Suppressor macrophage treated with lipopolysaccharide for 4 hours (primary cell): ENCODE results near the gene ARHGEF4.
"Not testable (repeated sequence)": the region's sequence is repeated elsewhere in the genome, so short reads cannot be mapped to it uniquely, and the experiment has no call there.

Experiments used
- DNase-seq: peaks from one replicate; pipeline ENCODE4 v3.0.0-alpha.2; 2020

ARHGEF4 gene

GRCh38 chr2:131058214-131058843 is 221.6 kb downstream of the ARHGEF4 start:
- no peak for DNase-seq

GRCh38 chr2:131058920-131059319 is 222.2 kb downstream of the ARHGEF4 start:
- no peak for DNase-seq

- DNase-seq, result no peak
Observed at GRCh38 chr2:131063501-131064283, 227.0 kb downstream of the ARHGEF4 start.

GRCh38 chr2:131064589-131065512 is 228.1 kb downstream of the ARHGEF4 start:
- no peak for DNase-seq

GRCh38 chr2:131067465-131068125 is 230.9 kb downstream of the ARHGEF4 start:
- DNase-seq, result no peak

- DNase-seq, result not testable (repeated sequence)
Observed at GRCh38 chr2:131068172-131068571, 231.5 kb downstream of the ARHGEF4 start.

GRCh38 chr2:131075578-131075977 is 238.9 kb downstream of the ARHGEF4 start:
- not testable (repeated sequence) for DNase-seq

- no peak for DNase-seq
Observed at GRCh38 chr2:131076707-131077106, 240.0 kb downstream of the ARHGEF4 start.

GRCh38 chr2:131077182-131077846 is 240.6 kb downstream of the ARHGEF4 start:
- DNase-seq, result no peak

GRCh38 chr2:131077966-131078365 is 241.3 kb downstream of the ARHGEF4 start:
- no peak for DNase-seq

GRCh38 chr2:131079931-131080330 is 243.2 kb downstream of the ARHGEF4 start:
- not testable (repeated sequence) for DNase-seq

- DNase-seq, result no peak
Observed at GRCh38 chr2:131081190-131081589, 244.5 kb downstream of the ARHGEF4 start.

- DNase-seq, result no peak
Observed at GRCh38 chr2:131085646-131086045, 248.9 kb downstream of the ARHGEF4 start.

- no peak for DNase-seq
Observed at GRCh38 chr2:131092458-131093005, 255.8 kb downstream of the ARHGEF4 start.

- peak; percentile 96 for DNase-seq
Observed at GRCh38 chr2:131093006-131093695, 256.4 kb downstream of the ARHGEF4 start, which contains the start of gene FAM168B. FAM168B (minus strand) TSS chr2:131093460; CDS start chr2:131082646, 10,814 bp downstream.

GRCh38 chr2:131093696-131094462 is 257.2 kb downstream of the ARHGEF4 start:
- DNase-seq, result no peak

- no peak for DNase-seq
Observed at GRCh38 chr2:131094463-131095281, 258.0 kb downstream of the ARHGEF4 start.
